Fibroblast of villous mesenchyme (primary cell): ENCODE results near the gene BRF1. TPM values are rescaled to one million over a fixed set of nuclear protein-coding genes. Genes with fewer than 3 reads are reported as not detected.
"Not testable (repeated sequence)": the region's sequence is repeated elsewhere in the genome, so short reads cannot be mapped to it uniquely, and the experiment has no call there.

Experiments
- DNase-seq: peaks from one replicate; pipeline ENCODE4 v3.0.0-alpha.2; 2010; ENCODE audit warnings: low read depth
- H3K4me3 ChIP-seq: 2 replicates; pipeline ENCODE4 v1.5.1; 2011; ENCODE audit warnings: low read depth, mild to moderate bottlenecking, low read length
- total RNA-seq: library from RNA; depleted of rRNA; stranded (reverse); fragments of >200 nt; gene quantifications from 2 replicates; pipeline ENCODE4 v1.2.3, GENCODE V29; 2012
- TF ChIP-seq, protein P1 (sequence below): IDR thresholded peaks from 2 replicates; pipeline ENCODE4 v1.5.1; 2012; ENCODE audit warnings: low read depth, mild to moderate bottlenecking, low read length; ENCODE audit not compliant: insufficient read depth

BRF1 gene
- total RNA-seq, 1 donor, result 32.8 TPM

DNA sequence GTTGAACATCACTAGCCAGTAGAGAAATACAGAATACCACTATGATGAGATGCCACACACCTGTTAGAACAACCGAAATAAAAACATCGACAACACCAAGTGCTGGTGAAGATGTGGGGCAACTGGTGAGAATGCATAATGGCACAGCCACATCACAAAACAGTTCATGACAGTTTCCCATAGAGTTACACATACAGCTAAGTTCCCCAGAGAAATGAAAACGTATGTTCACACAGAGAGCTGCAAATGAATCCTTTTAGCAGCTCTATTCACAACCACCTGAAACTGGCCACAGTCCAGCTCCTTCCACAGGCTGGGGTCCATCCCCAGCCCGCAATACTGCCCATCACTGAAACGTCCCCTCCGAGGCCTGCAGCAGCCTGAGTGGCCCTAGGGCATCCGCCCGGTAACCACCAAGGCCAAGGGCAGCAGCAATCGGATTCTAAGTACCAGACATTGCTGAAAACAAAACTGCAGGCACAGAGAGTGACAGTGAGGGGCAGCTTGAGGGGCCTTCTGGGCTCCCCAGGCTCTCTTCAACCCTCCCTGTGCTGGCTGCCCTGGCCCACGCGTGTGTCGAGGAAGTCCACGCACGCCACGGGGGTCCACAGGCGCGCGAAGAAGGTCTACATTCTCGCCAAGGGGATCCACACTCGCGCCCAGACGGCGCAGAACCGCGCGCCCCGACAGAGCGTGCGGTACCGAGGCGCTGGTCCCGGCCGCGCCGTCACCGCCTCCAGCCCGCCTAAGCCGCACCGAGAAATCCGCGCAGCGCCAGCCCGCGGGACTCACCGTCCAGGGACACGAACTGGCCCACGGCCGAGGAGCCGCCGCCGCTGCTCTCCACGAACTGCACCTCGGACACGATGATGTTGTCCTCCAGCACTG lies 903 bp downstream of the BRF1 start:
- TF ChIP-seq, protein P1, sequence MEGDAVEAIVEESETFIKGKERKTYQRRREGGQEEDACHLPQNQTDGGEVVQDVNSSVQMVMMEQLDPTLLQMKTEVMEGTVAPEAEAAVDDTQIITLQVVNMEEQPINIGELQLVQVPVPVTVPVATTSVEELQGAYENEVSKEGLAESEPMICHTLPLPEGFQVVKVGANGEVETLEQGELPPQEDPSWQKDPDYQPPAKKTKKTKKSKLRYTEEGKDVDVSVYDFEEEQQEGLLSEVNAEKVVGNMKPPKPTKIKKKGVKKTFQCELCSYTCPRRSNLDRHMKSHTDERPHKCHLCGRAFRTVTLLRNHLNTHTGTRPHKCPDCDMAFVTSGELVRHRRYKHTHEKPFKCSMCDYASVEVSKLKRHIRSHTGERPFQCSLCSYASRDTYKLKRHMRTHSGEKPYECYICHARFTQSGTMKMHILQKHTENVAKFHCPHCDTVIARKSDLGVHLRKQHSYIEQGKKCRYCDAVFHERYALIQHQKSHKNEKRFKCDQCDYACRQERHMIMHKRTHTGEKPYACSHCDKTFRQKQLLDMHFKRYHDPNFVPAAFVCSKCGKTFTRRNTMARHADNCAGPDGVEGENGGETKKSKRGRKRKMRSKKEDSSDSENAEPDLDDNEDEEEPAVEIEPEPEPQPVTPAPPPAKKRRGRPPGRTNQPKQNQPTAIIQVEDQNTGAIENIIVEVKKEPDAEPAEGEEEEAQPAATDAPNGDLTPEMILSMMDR, result no peak
- H3K4me3 ChIP-seq, result peak overlapping the region; percentile 79
- DNase-seq, result peak; percentile 26

DNA sequence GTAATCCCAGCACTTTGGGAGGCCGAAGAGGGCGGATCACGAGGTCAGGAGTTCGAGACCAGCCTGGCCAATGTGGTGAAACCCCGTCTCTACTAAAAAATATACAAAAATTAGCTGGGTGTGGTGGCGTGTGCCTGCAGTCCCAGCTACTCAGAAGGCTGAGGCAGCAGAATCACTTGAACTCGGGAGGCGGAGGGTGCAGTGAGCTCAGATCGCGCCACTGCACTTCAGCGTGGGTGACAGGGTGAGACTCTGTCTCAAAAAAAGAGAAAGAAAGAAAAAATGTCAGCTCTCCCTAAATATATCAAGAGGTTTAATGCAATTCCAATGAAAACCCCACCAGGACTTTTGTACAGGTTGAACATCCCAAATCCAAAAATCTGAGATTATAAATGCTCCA lies 3.5 kb downstream of the BRF1 start:
- DNase-seq, H3K4me3 ChIP-seq: not testable (repeated sequence)

DNA sequence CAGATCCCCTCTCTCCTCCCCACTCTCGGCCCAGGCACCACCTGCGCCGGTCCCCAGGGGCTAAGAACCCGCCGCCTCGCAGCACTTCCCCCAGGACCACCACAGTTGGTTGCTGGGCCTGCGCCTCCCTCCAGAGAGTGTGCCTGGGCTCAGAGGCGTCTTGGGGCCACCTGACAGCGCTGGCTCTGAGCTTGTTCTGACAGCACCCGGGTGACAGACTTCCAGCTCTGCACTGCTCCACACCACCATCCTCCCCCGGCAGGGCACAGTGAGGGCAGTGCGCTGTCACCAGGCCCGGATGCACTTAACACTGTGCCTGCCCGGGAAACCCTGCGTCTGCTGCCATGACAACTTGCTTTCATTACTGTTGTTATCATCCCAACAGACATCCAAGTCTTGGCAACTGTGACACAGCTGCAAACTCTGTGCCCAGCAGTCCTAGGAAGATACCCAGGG lies 6.6 kb downstream of the BRF1 start:
- no peak overlapping the region for H3K4me3 ChIP-seq
- TF ChIP-seq, protein P1, result no peak
- DNase-seq, result peak; percentile 37

DNA sequence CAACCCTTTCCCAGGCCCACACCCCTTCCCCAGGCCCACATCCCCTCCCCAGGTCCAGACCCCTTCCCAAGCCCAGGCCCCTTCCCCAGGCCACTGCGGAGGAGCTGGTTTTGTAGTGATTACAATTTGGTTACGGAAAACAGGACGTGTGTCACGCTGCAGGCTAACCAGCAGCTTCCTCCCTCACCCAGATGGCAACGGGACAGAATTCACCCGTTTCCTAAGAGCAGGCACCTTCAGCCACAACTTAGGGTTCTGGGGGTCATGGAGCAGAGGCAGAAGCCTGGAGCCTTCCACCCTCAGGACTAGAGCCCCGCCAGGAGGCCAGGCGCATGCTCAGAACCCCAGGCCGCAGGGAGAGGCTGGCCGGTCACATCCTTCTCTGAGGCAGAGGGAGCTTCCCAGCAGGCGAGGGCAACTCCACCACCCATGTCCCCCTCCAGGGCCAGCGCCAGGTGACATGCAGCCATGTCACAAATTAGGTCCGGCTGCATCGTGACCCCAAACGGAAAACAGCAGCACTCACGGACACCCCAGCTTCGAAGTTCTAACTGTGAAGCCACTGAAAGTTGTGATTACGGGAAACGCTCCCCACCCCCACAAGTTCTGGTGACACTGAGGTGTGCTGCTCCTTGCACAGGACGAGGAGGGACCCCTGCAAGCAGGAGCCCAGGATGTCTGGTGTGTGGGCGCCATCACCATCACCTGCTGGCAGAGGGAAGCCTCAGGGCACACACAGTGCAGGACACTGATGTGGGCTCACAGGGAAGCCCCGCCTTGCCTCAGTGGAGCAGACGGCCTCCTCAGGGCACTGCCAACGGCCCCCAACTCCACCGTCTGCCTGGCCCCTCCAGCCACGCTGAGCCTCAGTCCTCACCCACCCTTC lies 7.7 kb downstream of the BRF1 start:
- TF ChIP-seq, protein P1, result no peak
- no peak for DNase-seq
- H3K4me3 ChIP-seq, result no peak overlapping the region

DNA sequence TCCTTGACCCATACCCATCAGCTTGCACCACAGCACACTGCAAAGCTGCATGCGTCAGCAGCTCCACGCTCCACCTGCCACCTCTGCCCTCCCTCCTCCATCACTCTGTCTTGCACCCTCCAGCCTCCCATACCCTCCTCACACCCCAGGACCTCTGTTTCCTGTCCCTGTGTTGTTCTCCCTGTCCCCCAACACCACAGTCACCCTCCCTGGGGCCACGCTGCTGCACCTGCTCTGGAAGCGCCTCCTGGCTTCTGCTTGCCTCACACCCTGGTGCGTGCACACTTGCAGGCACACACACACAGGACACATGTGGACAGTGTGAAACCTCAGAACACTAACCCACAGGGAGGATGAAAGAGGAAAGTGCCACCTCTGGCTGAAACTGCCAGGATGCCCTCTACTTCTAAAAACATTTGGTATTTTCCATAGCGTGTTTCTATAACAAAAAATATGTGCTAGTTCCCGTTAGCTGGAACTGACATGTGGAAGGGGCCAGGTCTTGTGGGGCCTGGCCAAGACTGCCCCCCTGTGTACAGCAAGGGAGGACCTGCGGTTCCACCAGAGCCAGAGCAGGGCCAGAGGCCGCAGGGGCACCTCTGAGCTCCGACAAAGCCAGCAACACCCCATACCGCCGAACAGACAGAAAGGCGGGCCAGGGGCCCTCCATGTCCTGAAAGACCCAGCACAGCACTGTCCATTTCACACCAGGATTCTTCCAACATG lies 10.0 kb downstream of the BRF1 start:
- TF ChIP-seq, protein P1, result peak; percentile 7

DNA sequence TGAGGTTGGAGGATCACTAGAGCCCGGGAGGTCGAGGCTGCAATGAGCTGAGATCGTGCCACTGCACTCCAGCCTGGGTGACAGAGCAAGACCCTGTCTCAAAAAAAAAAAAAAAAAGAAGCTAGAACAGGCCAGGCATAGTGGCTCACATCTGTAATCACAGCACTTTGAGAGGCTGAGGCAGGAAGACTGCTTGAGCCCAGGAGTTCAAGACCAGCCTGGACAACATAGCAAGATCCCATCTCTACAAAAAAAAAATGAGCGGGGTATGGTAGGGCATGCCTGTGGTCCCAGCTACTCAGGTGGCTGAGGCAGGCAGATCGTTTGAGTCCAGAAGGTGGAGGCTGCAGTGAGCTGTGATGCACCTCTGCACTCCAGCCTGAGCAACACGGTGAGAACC lies 11.9 kb downstream of the BRF1 start:
- DNase-seq, H3K4me3 ChIP-seq: not testable (repeated sequence)

More for the DNA sequence above, 10.0 kb downstream of the BRF1 start:
- DNase-seq, result no peak
- H3K4me3 ChIP-seq, result no peak overlapping the region

DNA sequence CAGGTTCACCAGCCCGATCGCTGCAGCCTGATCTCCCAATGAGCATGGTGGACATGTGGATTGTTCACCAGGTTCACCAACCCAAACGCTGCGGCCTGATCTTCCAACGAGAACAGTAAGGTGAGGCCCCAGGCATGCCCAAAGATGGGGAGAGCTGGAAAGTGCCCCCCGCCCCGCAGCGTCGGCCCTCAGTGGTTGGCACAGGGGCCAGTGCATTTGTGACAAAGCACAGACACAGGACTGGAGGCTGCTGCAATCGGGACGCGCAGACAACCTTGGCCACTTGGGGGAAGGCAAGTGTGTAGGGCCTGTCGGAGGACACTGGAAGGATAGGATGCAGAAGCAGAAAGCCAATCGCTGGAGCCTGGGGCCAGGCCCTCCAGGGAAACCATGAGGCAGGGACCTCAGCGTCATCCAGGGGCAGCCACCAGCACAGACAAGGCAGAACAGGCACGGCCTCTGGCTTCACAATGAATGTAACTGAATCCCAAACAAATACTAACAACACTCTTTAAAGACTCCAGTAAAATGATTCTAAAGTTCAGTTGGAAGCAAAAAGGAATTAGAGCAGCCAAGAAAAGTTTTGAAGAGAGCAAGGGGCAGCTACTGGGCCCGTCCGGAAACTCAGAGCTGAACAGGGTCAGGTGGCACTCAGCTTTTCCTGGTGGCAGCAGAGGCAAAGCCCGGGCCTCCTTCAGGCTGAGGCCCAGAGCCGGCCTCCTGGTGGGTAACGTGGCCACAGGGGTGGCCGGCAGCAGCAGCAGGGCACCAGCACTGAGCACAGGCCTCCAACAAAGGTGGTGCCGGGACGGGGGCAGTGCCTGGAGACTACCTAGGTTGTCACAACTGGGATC lies 13.3 kb downstream of the BRF1 start:
- H3K4me3 ChIP-seq, result no peak overlapping the region
- DNase-seq, result no peak
- TF ChIP-seq, protein P1, result no peak
